ENCODE measurements around the gene PIGR.
"Not testable (repeated sequence)": the region's sequence is repeated elsewhere in the genome, so short reads cannot be mapped to it uniquely, and the experiment has no call there.

The PIGR gene

GRCh38 chr1:206931709-206932108 lies 14.6 kb downstream of the PIGR start:
- DNase-seq, result no peak

DNA sequence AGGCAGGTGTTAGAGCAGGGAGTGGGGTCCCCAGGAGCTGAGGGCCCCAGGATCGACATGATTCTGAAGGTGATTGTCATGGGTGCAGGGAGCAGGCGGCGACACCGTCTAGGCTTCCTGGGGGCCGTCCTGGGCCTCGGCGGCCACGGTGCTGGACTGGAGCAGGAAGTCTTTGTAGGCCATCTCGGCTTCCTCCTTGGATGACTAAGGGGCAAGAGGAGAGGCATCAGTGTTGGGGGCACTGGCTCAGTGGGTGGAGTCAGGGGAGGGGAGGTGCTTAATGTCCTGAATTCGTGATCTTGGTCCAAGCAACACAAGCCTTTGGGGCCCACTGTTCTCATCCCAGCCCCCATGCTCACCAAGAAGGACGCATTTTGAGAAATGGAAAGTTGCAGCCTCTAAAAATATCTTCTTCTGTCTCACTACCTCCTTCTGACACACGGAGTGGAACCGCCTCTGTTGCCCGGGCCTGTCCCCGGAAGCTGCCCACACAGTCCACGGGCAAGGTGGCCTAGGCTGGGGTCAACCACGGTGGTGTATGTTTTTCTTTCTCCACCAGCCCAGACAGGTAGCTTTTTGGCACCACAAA lies 16.0 kb downstream of the PIGR start:
- DNase-seq, result peak; percentile 76 to 84 (median 81)

DNA sequence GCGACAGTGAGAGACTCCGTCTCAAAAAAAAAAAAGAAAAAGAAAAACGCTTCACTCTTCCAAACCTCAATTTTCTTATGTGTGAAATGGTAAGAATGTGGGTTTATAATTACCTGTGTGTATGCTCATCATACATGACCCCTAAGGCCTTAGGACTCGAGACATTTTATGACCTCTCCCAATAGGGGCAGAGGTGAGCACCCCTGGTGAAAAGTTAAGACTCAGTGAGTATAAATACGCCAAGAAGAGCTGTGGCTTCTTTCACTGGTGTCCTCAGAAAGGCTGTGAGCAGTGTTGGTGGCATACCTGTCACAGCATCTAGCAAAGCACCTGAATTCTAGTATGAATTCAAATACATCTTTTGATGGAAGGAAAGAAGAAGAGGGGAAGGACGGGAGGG lies 16.7 kb downstream of the PIGR start:
- DNase-seq, result no peak

DNA sequence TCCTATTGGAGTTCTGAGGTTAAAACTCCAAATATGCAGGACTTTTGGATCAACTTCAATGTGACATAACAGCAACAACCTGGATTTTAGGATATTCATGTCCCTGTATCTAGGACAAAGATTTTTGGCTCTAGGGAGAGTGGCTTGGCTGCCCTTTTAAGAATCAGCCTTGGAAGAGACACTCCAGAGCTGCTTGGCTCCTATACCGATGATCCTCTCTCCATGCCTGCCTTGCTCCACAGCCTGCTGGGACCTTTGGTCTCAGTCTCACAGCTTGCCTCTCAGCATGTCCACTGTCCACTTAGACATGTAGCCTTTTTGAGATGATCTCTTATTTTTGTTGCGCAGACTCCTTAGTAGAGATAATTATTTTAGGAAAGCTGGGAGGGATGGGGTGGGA lies 20.0 kb downstream of the PIGR start:
- no peak for DNase-seq

- DNase-seq, result peak; percentile 90 to 93 (median 90)
Measured at GRCh38 chr1:206925106-206925736, 21.0 kb downstream of the PIGR start.

DNA sequence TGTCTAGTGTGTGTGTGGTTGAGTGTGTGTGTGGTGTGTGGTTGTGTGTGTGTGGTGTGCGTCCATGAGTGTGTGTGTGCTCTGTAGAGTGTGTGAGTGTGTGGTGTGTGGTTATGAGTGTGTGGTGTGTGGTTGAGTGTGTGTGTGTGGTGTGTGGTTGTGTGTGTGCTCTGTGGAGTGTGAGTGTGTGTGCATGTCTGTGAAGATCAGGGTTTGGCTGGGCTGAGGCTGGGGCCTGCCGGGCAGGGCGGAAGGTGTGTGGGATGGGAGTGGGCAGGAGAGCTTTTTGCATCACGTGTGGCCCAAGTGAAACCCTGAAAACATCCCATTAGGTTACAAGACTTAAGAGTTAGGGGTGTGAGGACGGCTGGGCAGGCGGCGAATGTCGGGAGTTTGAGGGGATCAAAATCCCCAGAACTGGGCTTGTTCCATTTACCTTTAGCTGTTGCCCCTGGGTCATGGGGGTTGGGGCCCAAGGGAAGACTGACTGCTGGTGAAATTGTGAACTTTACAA lies 21.6 kb downstream of the PIGR start:
- DNase-seq, result peak in 2 of 3 donors; percentile 33 to 44

GRCh38 chr1:206923961-206924557 lies 22.2 kb downstream of the PIGR start:
- DNase-seq, result not testable (repeated sequence)

GRCh38 chr1:206923009-206923960 lies 23.0 kb downstream of the PIGR start:
- peak in 2 of 3 donors; percentile 48 to 49 for DNase-seq

DNA sequence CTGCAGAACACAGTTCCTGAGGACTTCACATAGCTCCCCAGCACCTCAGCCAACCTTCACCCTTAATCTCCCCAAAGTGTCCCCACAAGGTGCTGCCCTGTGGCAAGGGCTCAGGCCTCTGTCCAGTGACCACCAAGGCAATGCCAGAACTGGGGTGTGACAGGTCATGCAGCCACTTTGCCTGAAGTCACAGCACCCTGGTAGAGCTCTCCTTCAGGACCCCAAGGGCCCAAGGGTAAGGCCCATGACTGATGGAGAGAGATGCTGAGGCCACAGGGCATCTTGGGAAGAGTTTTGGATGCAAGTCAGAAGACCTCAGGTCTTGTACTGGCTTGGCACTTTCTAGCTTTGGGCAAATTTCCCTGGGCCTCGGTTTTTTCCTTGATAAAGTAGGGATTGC lies 23.7 kb downstream of the PIGR start:
- DNase-seq, result no peak

- DNase-seq, result peak; percentile 75 to 81 (median 78)
Measured at GRCh38 chr1:206921772-206922265, 24.4 kb downstream of the PIGR start, which contains the start of gene FCMR. TSS of gene FCMR (minus strand) at chr1:206921941. CDS start at chr1:206921854, 87 bp downstream.

DNA sequence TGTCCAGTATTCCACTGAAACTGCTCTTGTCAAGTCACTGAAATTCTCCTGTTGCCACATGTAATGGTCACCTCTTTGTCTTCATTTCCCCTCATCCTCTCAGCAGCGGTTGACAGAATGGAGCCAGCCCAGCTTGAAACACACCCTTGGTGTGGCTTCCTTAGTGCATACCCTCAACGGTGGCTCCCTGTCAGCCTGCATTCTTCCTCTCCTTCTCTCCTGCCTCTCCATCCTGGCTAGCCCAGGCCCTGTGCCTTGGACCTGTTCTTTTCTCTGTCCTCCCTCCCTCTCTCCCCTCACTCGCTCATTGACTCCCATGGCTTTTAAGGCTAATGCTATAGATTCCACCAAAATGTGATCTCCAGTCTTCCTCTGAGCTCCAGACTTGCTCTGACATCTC lies 28.2 kb downstream of the PIGR start:
- no peak for DNase-seq

DNA sequence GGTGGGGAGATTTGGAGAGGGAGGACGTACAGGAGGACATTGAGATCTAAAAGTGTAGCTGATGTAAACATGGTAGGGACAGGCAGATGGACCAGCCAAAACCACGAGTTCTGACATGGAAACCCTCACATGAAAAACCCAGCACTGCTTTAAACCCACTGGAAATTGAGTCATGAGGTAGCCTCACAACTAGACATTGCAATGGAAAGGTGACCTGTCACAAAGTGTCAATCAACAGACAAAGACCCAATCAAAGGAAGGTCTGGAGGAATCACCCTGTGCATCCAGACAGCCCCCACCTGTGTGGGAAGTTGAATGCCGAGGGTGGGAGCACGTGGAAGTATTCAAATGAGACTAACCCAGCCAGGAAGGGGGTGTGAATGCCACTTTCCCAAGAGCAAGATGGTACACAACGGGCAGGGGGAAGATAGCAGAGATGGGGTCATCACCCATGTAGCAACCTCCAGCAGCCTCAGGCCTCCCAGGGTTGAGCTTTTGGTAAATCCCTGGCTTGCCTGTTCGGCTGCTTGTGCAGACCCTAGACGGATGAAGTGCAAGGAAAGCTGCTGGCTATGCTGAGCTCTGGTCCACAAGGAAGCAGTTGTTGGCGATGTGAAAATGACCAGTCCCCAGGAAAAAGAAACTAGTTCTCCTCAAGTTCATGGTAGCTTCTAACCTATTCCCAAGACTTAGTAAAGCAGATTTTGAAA lies 30.1 kb downstream of the PIGR start:
- no peak for DNase-seq

DNA sequence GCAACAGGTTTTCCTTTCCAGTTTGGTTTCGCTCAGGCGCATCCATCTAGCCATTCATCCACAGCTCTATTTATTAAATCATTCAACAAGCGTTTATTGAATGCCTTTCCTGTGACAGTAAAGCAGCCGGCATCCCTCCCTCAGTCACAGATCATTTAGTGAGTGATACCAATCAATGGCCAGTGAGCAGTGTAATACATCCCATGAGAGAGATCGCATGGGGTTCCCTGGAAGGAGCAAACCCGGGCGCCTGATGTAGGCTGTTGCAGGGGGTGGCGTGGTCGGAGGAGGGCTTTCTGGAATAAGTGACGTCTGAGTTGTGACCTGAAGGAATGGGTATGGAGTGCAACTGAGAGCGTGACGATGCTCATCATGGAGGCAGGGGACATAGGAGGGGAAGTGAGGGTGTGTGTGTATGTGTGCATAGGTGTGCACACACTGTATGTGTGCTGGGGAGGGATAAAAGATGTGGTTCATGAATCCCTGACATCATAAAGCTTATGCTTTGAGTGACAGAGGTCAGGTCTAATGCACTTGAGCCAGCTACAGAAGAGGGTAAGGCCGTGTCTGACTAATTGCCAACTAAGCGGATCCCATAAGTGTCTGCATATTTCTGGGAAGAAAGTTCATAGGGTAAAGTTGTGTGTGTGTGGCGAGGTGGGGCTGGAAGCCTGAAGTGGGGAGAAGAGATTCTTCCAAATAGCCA lies 31.1 kb downstream of the PIGR start:
- no peak for DNase-seq

DNA sequence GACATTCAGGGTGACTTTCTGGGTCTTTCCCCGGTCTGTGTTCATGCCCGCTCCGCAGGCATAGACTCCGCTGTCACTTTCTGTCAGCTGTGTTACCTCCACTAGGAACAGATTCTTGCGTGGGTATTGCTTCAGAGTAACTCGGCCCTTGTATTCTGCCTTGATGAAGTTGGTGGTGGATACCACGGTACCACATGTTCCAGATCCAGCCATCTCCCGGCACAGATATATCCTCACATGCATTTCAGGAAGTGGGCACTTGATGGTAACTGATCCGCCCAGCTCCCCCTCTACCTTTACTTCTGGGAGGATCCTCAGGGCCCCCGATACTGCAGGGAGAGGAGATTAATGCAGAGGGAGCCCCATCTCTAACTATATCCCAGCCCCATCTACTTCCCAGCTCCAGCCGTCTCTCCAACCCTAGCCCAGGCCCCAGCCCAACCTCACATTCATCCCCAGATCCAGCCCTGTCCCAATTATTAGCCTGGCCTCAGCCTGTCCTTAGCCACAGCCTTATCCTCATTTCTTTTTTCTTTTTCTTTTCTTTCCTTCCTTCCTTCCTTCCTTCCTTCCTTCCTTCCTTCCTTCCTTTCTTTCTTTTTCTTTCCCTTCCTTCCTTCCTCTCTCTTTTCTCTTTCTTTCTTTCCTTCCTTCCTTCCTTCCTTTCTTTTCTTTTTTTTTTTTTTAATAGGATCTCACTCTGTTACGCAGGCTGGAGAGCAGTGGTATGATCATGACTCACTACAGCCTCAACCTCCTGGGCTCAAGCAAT lies 32.3 kb downstream of the PIGR start:
- DNase-seq, result no peak

GRCh38 chr1:206912445-206913095 lies 33.7 kb downstream of the PIGR start:
- DNase-seq, result peak; percentile 83 to 93 (median 90)

GRCh38 chr1:206911064-206911663 lies 35.1 kb downstream of the PIGR start:
- peak; percentile 78 to 83 (median 79) for DNase-seq

- no peak for DNase-seq
Measured at GRCh38 chr1:206909883-206910318, 36.4 kb downstream of the PIGR start.

GRCh38 chr1:206909161-206909882 lies 36.9 kb downstream of the PIGR start:
- peak in 1 of 3 donors; percentile 52 for DNase-seq

DNA sequence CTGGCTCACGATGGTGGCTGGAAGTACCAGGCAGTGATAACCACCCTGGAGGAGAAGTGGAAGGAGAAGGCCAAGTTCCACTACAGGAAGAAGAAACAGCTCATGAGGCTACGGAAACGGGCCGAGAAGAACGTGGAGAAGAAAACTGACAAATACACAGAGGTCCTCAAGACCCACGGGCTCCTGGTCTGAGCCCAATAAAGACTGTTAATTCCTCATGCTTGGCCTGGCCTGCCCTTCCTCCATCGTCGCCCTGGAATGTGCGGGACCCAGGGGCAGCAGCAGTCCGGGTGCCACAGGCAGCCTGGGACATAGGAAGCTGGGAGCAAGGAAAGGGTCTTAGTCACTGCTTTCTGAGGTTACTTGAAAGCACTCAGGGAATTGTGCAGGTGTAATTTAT lies 38.2 kb downstream of the PIGR start:
- DNase-seq, result no peak
